ENCODE data around the gene MIPOL1. TPM values are rescaled to one million over a fixed set of nuclear protein-coding genes. Genes with fewer than 3 reads are reported as not detected.

MIPOL1 gene
- total RNA-seq, 6 experiments from 2014 or later = 3.0 to 5.7 (median 4.0) TPM

DNA sequence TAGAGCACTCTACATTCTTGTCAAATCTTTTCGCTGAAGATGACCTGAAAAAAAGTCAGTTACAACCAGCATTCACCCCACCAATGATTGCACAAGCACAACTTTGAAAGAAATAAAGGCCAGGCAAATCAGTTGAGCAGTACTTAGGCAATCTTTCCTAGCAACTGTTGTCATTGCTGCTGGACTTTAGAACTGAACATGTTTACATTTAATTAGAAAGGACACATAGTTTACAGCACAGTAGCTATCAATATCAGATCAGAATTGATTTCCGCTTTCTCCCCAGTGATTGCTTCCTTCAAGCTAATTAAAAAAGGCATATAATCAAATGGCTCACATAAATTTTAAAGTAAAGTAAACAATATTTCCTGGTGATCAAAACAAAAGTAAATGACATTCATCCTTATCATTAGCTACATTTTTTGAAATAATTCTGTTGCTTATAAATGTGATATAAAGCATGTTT lies 268.9 kb downstream of the MIPOL1 start:
- DNase-seq = peak in 1 of 3 donors; percentile 66
- no peak overlapping the region for H3K4me3 ChIP-seq
- H3K27me3 ChIP-seq = no peaks in the 10 kb centered on the region
- H3K4me1 ChIP-seq = peaks cover 0 to 28% (median 1%) of the 10 kb centered on the region in 4 donors
- H3K9me3 ChIP-seq = no peaks in the 10 kb centered on the region
- peak; percentile 83 to 93 (median 88) for ATAC-seq
- WGBS (ENCODE audit: insufficient coverage, low coverage, low lambda C conversion rate, missing lambda C conversion rate) = 12% methylated on average over 2 of the region's 2 CpGs
- H3K36me3 ChIP-seq = no peaks in the 10 kb centered on the region
- H3K27ac ChIP-seq = peak overlapping the region; percentile 45 to 68 (median 61)
- TF ChIP-seq, protein P1, sequence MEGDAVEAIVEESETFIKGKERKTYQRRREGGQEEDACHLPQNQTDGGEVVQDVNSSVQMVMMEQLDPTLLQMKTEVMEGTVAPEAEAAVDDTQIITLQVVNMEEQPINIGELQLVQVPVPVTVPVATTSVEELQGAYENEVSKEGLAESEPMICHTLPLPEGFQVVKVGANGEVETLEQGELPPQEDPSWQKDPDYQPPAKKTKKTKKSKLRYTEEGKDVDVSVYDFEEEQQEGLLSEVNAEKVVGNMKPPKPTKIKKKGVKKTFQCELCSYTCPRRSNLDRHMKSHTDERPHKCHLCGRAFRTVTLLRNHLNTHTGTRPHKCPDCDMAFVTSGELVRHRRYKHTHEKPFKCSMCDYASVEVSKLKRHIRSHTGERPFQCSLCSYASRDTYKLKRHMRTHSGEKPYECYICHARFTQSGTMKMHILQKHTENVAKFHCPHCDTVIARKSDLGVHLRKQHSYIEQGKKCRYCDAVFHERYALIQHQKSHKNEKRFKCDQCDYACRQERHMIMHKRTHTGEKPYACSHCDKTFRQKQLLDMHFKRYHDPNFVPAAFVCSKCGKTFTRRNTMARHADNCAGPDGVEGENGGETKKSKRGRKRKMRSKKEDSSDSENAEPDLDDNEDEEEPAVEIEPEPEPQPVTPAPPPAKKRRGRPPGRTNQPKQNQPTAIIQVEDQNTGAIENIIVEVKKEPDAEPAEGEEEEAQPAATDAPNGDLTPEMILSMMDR (IDR thresholded peaks at IDR 0.05) = no peak
- no peak for TF ChIP-seq POLR2A (IDR thresholded peaks at IDR 0.05)
- intact Hi-C loops (cut with DNase I) = no loop called here

DNA sequence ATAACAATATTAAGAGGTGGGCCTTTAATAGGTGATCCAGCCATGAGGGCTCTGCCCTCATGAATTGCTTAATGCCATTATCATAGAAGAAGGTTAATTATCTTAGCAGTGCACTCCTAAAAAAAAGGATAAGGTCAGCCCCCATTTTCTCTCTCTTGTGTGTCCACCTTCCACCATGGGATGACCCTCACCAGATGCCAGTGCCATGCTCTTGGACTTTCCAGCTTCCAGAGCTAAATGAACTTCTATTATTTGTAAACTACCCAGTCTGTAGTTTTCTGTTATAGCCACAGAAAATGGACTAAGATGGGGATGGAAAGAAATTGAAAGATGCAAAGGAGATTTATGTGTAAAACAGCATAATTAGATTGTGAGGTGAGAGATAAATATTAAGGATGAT lies 271.9 kb downstream of the MIPOL1 start:
- no peak for ATAC-seq
- Histone ChIP-seq H3K36me3 (no peaks in the 10 kb centered on the region), H3K4me3 (no peak overlapping the region), H3K27me3 (no peaks in the 10 kb centered on the region), H3K27ac (no peak overlapping the region), H3K9me3 (no peaks in the 10 kb centered on the region), H3K4me1 (peaks cover 0 to 28% (median 1%) of the 10 kb centered on the region in 4 donors)
- no peak for TF ChIP-seq POLR2A (IDR thresholded peaks at IDR 0.05)
- DNase-seq = no peak
- intact Hi-C loops (cut with DNase I) = no loop called here

DNA sequence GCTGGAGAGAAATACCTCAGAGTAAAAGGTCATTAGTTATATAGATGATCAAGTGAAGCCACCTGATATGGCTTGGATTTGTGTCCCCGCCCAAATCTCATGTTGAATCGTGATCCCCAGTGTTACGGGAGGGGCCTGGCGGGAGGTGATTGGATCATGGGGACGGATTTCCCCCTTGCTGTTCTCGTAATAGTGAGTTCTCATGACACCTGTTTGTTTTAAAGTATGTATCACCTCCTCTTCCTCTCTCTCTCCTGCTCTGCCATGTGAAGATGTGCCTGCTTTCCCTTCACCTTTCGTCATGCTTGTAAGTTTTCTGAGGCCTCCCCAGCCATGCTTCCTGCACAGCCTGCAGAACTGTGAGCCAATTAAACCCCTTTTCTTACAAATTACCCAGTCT lies 272.5 kb downstream of the MIPOL1 start:
- ATAC-seq = no peak
- TF ChIP-seq, protein P1 (IDR thresholded peaks at IDR 0.05) = no peak
- no peak for TF ChIP-seq POLR2A (IDR thresholded peaks at IDR 0.05)

DNA sequence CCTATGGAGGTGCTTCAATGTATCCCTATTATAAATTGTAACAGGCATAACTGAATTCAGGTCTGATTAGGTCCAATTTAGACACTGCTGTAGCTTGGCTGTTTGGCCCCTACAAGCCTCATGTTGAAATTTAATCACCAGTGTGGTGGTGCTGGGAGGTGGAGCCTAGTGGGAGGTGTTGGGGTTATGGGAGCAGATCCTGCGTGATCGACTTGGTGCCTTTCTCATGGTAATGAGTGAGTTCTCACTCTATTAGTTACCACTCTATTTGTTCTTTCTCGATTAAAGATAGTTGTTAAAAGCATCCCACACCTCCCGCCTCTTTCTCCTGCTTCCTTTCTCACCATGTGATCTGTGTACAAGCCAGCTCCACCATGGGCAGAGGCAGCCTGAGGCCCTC lies 275.2 kb downstream of the MIPOL1 start:
- WGBS (ENCODE audit: insufficient coverage, low coverage, low lambda C conversion rate, missing lambda C conversion rate) = 82% methylated on average over 4 of the region's 4 CpGs

More for the DNA sequence above, 272.5 kb downstream of the MIPOL1 start:
- H3K27ac ChIP-seq = no peak overlapping the region
- no peak overlapping the region for H3K4me3 ChIP-seq
- no peaks in the 10 kb centered on the region for H3K36me3 ChIP-seq
- 89% methylated on average over 2 of the region's 7 CpGs for WGBS (ENCODE audit: insufficient coverage, low coverage, low lambda C conversion rate, missing lambda C conversion rate)
- H3K9me3 ChIP-seq = no peaks in the 10 kb centered on the region
- peaks cover 0 to 27% (median 0%) of the 10 kb centered on the region in 4 donors for H3K4me1 ChIP-seq
- no peak for DNase-seq
- intact Hi-C loops (cut with DNase I) = no loop called here
- no peaks in the 10 kb centered on the region for H3K27me3 ChIP-seq

DNA sequence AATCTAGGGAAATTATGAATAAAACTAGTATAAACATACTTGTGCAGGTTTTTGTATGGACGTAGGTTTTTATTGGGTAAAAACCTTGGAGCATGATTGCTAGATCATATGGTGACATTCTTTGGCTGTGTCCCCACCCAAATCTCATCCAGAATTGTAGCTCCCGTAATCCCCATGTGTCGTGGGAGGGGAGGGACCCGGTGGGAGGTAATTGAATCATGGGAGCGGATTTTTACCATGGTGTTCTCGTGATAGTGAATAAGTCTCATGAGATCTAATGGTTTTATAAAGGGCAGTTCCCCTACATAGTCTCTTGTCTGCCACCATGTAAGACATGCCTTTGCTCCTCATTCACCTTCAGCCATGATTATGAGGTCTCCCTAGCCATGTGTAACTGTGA lies 276.5 kb downstream of the MIPOL1 start:
- WGBS (ENCODE audit: insufficient coverage, low coverage, low lambda C conversion rate, missing lambda C conversion rate) = 94% methylated on average over 6 of the region's 6 CpGs
- Histone ChIP-seq H3K36me3 (no peaks in the 10 kb centered on the region), H3K4me3 (no peak overlapping the region), H3K9me3 (no peaks in the 10 kb centered on the region), H3K27me3 (no peaks in the 10 kb centered on the region), H3K27ac (no peak overlapping the region), H3K4me1 (no peaks in the 10 kb centered on the region)
- ATAC-seq (no peak), DNase-seq (no peak)
- no peak for TF ChIP-seq POLR2A (IDR thresholded peaks at IDR 0.05)
- TF ChIP-seq, protein P1 (IDR thresholded peaks at IDR 0.05) = no peak
- intact Hi-C loops (cut with DNase I) = no loop called here

More for the DNA sequence above, 275.2 kb downstream of the MIPOL1 start:
- DNase-seq (no peak), ATAC-seq (no peak)
- Histone ChIP-seq H3K27ac (no peak overlapping the region), H3K36me3 (no peaks in the 10 kb centered on the region), H3K4me3 (no peak overlapping the region), H3K27me3 (no peaks in the 10 kb centered on the region), H3K4me1 (peaks cover 0 to 9% (median 0%) of the 10 kb centered on the region in 4 donors), H3K9me3 (no peaks in the 10 kb centered on the region)
- intact Hi-C loops (cut with DNase I) = no loop called here
- TF ChIP-seq, protein P1 (IDR thresholded peaks at IDR 0.05) = no peak
- no peak for TF ChIP-seq POLR2A (IDR thresholded peaks at IDR 0.05)
